AG08395 (cell line): Measurements from ENCODE around the gene ASPDH.

Experiments used
- DNase-seq: peaks from one replicate; pipeline ENCODE4 v3.0.0; 2012; ENCODE audit warnings: mixed read lengths, low spot score

ASPDH gene

DNA sequence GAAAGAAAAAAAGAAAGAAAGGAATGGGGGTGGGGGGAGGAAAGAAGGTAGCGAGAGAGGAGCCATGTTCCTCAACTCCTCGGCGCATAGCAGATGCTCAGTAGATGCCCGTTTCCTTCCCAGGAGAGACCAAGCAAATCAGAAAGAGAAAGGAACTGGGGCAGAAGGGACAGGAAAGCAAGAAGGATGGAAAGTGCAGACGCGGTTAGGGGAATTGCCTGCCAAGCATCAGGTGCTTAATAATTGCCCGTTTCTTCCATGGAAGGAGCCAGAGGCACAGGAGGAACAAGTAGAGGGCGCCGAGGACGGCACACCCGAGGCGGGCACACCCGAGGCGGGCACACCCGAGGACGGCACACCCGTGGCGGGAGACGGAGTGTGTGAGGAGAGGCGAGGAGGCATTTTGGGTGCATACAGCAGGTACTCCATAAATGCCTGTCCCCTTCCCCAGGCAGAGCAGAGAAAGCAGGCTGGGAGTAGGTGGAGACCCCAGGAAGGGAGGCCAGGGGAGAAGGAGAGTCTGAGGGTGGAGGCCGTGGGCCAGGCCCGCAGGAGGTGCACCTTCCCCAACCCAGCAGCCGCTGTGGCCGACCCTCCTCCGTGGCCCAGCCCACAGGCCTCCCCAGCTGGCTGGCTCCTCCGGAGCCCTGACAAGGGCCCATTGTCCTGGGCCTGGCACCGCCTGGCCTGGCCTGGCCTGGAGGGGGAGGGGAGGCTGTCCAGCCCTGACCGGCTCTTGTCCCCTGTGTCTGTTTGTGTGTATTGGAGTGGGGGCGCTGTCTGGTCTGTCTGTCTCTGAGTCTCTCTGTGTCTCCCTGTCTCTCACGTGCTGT is 17.3 kb downstream of the ASPDH start:
- DNase-seq: no peak

DNA sequence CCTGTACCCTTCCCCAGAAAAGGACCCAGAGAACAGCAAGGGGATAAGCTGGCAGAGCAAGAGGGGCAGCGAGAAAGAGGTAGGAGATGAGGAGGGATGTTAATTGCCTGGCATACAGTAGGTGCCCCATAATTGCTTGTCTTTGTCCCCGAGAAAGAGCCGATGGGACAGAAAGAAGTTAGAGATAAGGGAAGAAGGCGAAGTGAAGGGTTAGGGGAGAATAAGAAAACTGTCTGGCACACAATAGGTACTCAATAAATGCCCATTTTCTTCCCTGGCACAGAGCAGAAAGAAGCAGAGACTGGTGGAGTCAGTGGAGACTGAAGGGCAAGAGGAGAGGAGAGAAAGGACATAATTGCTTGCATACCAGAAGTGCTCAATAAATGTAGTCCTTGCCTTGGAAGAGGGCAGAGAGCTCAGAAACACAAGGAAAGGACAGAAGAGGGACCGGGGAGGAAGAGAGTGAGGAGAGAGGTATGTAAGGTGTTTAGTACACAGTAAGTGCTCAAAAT is 18.6 kb downstream of the ASPDH start:
- no peak for DNase-seq

DNA sequence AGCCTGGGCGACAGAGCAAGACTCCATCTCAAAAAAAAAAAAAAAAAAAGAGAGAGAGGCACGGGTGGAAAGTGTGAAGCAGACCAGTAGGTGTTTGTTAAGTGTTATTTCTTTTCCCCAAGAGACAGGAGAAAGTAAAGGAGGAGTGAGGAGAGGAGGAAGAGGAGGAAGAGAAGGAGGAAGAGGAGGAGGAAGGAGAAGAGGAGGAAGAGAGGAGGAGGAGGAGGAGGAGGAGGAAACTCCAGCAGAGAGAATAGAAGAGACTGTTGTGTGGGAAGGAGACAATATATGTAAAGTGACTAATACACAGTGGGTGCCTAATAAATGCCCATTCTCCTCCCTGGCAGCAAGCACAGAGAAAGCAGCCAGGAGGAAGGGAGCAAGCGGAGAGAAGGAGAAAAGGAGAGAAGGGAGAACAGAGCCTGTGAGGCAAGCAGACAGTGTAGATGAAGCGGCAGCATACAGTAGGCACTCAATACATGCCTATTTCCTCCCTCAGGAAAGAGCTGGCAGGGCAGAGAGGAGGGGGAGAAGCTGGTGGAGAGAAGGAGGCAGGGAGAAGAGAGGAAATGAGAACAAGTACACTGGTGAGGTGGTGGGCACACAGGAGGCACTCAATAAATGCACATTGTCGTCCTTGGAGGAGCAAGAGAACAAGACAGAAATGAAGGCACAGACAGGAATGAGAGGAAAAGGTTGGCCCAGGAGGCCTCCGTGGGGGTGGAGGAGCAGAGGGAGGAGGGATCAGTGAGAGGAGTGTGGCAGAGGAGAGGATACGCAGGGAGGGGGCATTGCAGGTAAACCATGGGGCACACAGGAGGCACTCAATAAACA is 19.3 kb downstream of the ASPDH start:
- no peak for DNase-seq

DNA sequence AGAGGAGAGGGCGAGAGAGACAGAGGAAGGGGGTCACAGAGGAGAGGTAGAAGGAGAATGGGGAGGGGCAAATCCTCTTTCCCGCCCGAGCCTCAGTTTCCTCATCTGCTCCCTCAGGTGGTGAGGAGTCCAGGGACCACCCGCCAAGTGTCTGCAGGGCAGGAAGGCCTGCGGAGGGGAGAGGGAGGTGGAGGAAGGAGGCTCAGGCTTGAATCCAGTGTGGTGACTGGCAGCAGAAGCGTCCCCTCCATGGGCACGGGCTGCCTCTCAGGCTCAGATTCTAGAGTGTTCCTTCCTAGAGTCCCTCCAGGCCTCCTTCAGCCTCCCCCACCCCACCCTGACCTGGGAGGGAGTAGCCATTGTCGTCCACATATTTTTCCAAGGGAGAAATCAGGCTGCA is 20.5 kb downstream of the ASPDH start:
- DNase-seq: no peak

DNA sequence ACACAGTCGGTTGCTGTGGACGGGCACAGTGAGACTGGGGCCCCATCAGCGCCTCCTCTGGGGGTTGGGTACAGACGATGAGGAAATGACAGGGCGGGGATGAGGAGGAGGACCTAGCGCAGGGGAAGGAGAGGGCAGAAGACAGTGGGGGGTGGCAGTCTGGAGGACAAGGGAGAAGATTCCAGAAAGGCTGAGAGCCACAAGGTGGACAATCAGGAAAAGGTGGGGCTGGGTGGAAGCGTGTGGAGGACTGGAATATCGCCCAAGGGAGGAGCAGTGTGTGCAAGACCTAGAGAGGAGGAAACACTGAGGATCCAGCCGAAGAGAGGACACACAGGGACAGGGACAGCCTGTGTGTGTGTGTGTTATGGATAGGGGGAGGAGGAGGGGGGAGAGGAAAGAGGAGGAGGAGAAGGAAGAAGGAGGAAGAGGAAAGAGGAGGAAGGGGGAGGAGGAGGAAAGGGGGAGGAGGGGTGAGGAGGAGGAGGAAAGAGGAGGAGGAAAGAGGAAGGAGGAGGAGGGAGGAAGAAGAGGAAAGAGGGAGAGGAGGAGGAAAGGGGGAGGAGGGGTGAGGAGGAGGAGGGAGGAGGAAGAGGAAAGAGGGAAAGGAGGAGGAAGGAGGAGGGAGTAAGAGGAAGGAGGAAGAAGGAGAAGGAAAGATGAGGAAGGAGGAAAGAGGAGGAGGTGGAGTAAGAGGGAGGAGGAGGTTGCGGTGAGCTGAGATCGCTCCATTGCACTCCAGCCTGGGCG is 21.2 kb downstream of the ASPDH start:
- no peak for DNase-seq

DNA sequence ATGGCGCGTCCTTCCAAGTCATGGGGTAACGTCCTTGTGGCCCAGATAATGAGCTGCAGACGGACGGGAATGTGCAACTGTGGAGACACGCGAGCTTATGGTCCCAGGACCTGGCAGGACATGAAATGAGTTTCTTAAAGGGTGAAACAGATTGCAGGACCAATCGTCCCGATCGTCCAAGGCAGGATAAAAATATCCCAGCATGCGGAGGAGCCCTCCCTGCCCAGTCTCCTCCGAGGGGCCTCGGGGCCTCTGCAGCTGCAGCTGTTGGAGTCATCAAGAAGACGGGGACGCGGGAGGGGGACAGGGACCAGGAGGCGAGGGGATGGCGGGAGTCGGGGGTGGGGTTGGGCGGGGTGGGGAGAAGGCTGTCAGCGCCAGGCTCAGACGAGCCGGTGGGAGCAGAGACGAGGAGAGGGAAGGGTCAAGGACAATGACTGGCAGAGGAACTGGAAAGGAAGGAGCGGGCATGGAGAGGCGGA is 22.7 kb downstream of the ASPDH start:
- DNase-seq: no peak

DNA sequence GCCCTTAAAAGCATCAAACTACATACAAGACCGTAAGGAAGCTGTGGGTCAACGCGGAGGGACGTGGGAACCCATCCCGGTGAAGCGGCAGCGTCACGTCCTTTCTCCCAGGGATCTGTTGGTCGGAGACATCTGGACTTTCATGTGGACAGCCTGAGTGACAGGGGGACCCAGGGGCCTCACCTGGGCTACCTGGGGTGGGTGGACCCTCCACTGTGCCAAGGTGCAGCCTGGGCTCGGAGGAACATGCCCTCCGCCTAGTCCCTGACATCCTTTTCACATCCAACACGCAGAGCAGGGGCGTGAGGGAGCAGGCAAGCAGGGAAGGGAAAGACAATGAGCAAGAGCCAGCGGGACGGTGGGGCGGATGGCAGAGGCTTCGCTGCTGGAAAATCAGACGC is 23.3 kb downstream of the ASPDH start:
- DNase-seq: no peak

DNA sequence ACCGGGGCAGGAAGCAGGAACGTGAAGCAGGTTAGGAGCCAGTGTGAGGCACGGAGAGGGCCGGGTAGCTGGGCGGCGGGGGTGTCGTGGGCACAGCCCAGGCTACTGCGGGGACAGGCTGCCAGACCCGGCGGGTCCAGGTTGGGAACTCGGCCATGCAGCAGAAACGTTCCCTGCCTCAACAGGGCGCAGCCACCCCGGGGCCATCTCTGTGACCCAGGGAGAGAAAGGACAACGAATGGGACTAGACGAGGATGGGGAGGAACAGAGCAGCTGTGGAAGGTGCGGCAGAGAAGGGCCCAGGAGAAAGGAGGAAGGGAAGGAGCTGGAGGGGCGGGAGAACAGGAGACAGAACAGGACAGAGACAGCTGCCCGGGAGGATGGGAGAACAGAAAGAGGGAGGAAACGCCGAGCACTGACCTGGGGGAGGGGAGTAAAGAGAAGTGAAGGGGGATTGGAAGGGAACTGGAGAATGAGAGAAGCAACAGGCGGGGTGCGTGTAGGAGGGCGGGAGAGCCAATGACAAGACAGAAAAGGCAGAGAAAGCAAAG is 24.2 kb downstream of the ASPDH start:
- no peak for DNase-seq

DNA sequence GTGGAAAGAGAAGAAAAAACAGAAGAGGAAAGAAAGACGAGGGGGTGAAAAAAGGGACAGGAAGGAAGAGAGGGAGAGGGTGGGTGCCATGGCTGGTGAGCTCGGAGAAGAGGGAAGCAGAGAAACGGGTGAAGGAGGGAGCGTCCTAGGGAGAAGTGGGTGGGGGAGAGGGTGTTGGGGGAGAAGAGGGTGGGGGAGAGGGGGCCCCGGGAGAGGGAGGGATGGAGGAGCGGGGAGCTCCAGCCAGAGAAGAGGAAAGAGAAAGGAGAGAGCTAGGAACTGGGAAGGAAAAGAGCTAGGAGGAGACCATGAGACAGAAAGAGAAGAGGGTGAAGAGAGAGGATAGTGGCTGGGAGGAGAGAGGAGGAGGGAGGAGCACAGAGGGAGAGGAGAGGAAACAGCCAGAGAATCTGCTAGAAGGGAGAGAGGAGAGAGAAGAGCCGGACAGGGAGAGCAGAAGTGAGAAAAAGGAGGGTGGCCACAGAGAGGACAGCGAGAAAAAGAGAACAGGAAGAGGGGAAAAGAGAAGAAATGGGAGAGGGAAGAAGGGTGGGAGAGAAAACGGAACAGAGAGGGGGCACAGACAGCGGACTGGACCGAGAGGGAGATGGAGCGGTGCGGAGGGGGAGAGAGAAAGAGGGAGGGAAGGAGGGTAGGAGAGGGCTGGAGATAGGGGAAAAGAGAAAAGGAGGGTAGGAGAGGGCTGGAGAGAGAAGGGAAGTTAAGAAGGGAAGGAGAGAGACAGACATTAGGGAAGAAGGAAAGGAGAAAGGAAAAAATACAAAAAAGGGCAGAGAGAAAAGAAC is 25.1 kb downstream of the ASPDH start:
- DNase-seq: no peak

DNA sequence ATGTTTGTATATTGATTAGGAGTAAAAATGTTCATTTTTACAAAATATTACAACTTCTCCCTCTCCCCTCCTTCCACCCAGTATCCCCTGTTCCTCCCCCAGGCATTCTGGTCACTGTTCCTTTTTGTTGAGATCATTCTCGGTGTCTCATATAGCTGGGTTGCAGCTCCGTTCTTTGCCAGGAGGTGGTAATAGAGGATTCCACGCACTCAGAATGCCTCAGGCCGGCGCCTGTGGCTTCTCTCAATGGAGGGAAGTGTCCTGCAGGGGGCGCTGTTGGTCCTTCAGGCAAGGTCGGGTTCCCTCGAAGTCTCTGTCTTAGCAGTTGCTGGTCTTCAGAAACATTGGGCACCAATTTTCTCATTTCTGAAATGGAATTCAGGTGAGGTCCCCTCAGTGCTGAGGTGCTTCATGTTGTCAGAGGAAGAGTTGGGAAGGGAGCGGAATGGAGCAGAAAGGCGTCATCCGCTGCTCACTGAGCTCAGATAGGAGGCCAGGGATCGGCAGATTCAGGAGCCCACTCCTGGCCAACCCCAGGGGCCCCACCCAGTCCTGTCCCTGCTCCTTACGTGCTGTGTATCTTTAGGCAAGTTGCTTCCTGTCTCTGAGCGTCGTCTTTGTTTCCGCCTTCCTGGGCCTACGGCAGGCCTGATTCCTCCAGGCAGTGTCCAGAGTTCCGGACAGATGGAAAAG is 26.7 kb downstream of the ASPDH start:
- no peak for DNase-seq

DNA sequence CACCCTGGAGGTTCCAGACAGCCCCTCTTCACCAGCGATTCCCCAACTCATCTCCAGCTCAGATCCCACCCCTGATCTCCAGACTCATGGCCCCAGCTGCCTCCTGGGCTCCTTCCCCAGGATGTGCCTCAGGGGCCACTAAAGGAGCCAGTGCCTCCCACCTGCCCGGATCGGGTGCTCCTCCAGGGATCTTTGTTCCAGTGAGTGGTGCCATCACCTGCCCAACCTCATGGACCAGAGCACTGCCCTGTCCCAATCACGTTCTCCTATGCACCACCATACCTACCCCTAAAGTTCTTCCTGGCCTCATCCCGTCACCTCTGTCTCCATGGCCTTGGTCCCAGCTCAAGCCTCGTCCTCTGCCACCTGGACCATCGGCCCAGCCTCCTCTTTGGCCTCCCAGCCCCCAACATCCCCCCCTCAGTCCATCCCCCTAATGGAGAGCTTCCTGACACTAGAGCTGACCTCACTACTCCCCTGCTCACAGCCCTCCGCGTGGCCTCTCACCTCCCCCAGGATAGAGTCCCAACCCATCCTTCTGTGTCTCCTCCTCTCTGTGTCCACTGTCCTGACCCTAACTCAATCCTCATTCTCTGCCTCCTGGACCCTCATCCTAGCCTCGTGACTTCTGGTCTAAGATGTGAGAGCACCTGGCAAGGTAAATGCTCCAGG is 28.3 kb downstream of the ASPDH start:
- no peak for DNase-seq

DNA sequence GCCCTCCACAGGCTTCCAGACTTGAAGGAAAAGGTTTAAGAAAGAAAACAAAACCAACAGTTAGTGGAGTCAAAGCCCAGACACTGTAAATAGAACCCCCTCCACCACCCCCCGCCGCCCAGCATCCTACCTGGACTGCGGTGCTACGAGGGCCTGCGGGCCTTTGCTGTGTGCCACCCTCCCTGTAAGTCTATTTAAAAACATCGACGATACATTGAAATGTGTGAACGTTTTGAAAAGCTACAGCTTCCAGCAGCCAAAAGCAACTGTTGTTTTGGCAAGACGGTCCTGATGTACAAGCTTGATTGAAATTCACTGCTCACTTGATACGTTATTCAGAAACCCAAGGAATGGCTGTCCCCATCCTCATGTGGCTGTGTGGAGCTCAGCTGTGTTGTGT is 30.8 kb downstream of the ASPDH start:
- no peak for DNase-seq

DNA sequence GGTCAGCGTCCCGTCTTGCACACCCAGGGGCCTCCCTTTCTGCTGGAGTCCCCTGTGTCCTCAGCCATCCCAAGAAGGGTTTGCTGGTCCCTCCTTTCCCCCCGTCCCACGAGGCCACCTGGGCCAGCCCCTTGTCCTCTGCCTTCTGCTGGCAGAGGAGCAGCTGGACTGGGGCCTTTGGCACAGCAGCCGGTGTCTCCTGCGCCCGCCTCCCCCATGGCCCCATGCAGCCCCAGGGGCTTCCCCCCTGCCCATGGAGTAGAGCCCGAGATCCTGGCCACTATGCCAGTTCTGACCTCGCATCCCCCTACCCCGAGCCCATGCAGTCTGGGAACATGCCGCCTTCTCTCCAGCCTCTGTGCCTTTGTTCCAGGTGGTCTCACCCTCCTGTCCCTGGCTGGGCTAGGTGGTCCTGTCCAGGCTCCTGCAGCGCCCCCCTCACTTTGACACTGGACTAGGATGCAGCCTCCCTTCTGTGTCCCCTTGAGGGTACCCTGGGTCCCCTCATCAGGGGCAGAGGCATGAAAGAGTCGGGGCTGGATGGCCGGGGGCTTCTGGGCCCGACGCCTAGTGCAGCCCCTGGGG is 31.4 kb downstream of the ASPDH start:
- no peak for DNase-seq

DNA sequence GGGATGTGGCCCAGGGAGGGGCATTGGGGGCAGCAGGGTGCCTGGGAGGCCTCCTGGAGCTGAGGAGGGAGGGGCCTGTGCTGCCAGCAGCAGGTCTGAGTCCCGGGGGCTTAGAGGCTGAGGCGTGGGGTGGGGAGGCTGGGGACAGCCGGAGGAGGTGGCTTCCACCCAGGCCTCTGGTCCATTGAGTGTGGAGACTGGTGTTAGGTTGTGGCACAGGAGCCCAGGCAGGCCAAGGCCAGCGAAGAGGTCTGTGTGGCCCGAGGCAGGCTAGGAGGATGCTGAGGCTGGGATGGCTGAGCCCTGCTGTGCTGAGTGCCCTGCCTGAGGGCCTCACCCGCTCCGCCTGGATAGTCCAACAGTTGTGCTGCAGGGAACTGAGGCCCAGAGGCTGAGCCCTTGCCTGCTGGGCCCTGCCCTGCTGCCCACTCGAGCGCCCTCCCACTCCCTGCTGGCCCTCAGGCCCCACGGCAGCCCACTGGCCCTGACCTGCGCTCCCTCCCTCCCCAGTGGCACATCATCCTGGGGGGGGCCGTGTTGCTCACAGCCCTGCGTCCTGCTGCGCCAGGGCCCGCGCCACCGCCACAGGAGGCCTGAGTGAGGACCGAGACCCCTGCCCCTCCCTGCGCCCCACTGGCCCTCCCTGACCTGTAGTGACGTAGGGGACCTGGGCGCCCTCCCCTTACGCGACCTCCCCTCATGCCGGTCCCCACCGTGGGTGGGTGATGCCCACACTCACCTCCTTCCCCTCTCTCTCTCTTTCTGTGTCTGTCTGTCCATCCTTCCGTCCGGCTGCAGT is 32.2 kb downstream of the ASPDH start:
- DNase-seq: no peak

DNA sequence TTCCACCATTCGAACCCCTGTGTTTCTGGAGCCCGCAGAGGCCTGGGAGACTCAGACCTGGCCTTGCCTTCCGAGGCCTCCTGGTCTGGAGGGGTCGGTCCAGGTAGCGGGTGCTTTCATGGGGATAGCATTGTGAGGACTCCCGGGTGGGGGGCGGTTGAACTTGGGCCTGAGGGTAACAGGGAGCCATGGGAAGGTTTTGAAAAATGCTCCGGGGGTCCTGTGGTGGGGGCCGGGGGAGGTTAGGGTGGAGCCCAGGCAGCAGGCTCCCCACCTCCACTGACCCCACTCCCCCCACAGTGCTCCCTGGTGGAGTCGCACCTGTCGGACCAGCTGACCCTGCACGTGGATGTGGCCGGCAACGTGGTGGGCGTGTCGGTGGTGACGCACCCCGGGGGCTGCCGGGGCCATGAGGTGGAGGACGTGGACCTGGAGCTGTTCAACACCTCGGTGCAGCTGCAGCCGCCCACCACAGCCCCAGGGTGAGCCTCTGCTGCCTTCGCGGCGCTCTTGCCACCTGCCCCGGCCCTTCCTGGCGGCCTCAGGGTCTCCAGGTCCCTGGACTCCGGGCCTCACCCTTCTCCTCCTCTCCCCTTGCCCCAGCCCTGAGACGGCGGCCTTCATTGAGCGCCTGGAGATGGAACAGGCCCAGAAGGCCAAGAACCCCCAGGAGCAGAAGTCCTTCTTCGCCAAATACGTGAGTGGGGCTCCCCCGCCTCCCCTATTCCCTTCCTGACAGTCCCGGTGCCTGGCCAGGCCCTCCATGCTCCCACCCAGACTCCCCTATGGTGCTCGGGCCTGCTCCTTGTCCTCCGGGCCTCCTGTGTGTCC is 33.2 kb downstream of the ASPDH start:
- DNase-seq: no peak

DNA sequence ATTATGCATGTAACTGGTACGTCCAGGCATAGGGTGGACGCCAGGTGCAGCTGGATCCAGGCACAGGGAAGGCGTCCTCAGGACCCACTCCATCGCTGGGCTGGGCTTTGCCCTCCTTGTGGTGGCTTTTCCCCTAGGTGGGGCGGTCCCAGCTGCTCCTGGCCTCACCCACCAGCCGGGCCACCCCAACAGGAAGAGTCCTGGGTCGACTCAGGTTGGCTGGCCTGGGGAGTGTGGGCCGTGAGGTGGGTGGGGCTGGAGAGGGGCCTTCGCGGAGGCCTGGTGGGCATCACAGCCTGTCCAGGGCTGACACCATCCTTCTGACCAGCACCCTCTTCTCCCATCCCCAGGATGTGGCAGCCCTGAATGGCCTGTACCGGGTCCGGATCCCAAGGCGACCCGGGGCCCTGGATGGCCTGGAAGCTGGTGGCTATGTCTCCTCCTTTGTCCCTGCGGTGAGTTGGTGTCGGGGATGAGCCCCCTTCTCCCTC is 33.9 kb downstream of the ASPDH start:
- DNase-seq: no peak

DNA sequence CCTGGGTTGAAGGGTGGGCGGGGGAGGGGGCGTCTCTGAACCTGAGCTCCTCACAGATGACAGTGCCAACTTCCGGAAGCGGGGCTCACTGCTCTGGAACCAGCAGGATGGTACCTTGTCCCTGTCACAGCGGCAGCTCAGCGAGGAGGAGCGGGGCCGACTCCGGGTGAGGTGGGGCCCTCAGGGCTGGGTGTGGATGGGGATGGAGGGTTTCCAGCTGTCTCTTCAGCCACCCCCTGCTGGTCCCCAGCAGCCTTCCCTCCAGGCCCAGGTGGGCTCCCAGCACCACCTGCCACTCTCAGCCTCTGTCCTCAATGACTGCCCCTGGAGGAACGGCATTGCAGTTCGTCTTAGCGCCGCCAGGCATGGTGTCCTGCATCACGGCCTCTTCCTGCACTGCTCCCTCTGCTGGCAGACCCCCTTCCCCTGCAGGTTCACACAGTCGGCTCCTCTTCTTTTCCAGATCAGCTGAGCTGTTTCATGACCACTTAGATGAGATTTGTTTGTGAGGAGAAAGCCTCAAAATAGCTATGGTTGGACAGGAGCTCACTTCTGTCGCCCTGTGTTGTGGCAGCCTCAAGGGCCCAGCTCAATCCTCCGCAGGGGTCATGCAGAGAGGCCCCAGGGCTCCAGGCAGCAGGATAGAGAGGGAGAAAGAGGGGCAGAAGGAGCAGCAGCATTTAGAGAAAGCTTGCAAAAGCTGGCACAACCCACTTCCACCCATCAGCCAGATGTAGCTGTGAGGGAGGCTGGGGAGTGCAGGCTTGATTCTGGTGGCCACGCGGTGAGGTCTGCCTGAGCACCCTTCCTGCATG is 34.6 kb downstream of the ASPDH start:
- peak; percentile 41 for DNase-seq
